Chondrocyte (in vitro differentiated cells): ENCODE data around the gene LANCL3. TPM values are rescaled to one million over a fixed set of nuclear protein-coding genes. Genes with fewer than 3 reads are reported as not detected.
"Not testable (repeated sequence)": the region's sequence is repeated elsewhere in the genome, so short reads cannot be mapped to it uniquely, and the experiment has no call there.

ENCODE experiments used
- DNase-seq: peaks from one replicate; pipeline ENCODE4 v3.0.0; 2021; ENCODE audit warnings: mixed read lengths, low spot score
- H3K27ac Mint-ChIP-seq: one replicate; pipeline ENCODE4 v1.8.0; 2021; ENCODE audit warnings: mild to moderate bottlenecking, moderate library complexity, mixed read lengths; ENCODE audit not compliant: unreplicated experiment
- H3K27me3 Mint-ChIP-seq: 2 replicates; pipeline ENCODE4 v1.8.0; 2021; ENCODE audit warnings: low read depth, mixed read lengths
- H3K36me3 Mint-ChIP-seq: 2 replicates; pipeline ENCODE4 v1.8.0; 2021; ENCODE audit warnings: low read depth, mixed read lengths
- H3K4me1 Mint-ChIP-seq: 2 replicates; pipeline ENCODE4 v1.8.0; 2021; ENCODE audit warnings: low read depth, mild to moderate bottlenecking, mixed read lengths
- H3K4me3 Mint-ChIP-seq: one replicate; pipeline ENCODE4 v1.8.0; 2021; ENCODE audit warnings: mild to moderate bottlenecking, moderate library complexity, mixed read lengths; ENCODE audit not compliant: unreplicated experiment
- H3K9me3 Mint-ChIP-seq: 2 replicates; pipeline ENCODE4 v1.8.0; 2021; ENCODE audit warnings: low read depth, mixed read lengths
- CTCF ChIP-seq: fragments of 200-600 bp; sonication (generic); IDR thresholded peaks from 2 replicates; pipeline ENCODE4 v1.5.0; 2021; ENCODE audit warnings: antibody characterized with exemption, mild to moderate bottlenecking, moderate library complexity
- total RNA-seq: library from RNA; stranded (reverse); gene quantifications from 3 replicates; pipeline ENCODE4 v1.2.1, GENCODE V29; 2021

The LANCL3 gene
- total RNA-seq, 1 donor from 2014 or later, result 0.05 TPM

- Mint-ChIP-seq H3K27ac (no peak overlapping the region), H3K4me1 (no peaks in the 10 kb centered on the region), H3K27me3 (peaks cover 5% of the 10 kb centered on the region), H3K4me3 (no peak overlapping the region), H3K9me3 (peaks cover 3% of the 10 kb centered on the region), H3K36me3 (no peaks in the 10 kb centered on the region)
- DNase-seq, result no peak
- no peak for TF ChIP-seq CTCF
Measured at GRCh38 chrX:37553476-37553875, 18.0 kb upstream of the LANCL3 start.

- DNase-seq, H3K4me1 Mint-ChIP-seq, H3K36me3 Mint-ChIP-seq, H3K27ac Mint-ChIP-seq, H3K4me3 Mint-ChIP-seq, H3K27me3 Mint-ChIP-seq: not testable (repeated sequence)
- peaks cover 16% of the 10 kb centered on the region for H3K9me3 Mint-ChIP-seq
Measured at GRCh38 chrX:37565254-37565653, 6.2 kb upstream of the LANCL3 start.

DNA sequence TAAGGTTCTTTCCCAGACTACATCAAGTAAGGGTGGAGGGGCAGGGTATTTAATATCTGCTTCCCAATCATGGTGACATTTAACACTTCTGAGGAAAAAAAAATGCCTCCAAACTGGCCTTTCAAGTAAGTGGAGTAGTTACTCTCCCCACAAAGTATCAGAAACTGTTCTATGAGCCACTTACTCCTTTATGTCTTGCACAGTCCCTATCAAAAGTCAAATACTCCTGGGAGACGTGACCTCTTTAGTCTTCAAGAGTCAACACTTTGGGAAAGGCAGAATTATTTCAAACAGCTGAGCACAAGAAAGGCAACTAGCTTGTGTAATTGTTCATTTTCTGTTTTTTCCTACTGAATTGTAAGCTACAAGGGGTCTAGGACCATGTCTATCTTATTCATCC lies 1.1 kb upstream of the LANCL3 start:
- H3K4me1 Mint-ChIP-seq, DNase-seq, H3K36me3 Mint-ChIP-seq, H3K4me3 Mint-ChIP-seq, H3K27ac Mint-ChIP-seq: not testable (repeated sequence)
- Mint-ChIP-seq H3K27me3 (peaks cover 12% of the 10 kb centered on the region), H3K9me3 (peaks cover 19% of the 10 kb centered on the region)

GRCh38 chrX:37572108-37572587 lies 687 bp downstream of the LANCL3 start:
- not testable (repeated sequence) for H3K4me1 Mint-ChIP-seq, DNase-seq, H3K36me3 Mint-ChIP-seq, H3K27ac Mint-ChIP-seq
- Mint-ChIP-seq H3K27me3 (peaks cover 16% of the 10 kb centered on the region), H3K4me3 (peak overlapping the region; percentile 50), H3K9me3 (peaks cover 16% of the 10 kb centered on the region)

GRCh38 chrX:37573121-37573520 lies 1.7 kb downstream of the LANCL3 start:
- Mint-ChIP-seq H3K27me3 (peaks cover 16% of the 10 kb centered on the region), H3K9me3 (peaks cover 12% of the 10 kb centered on the region)
- H3K27ac Mint-ChIP-seq, H3K36me3 Mint-ChIP-seq, H3K4me1 Mint-ChIP-seq, H3K4me3 Mint-ChIP-seq, DNase-seq: not testable (repeated sequence)

- TF ChIP-seq CTCF, result no peak
- Mint-ChIP-seq H3K4me1 (no peaks in the 10 kb centered on the region), H3K36me3 (no peaks in the 10 kb centered on the region), H3K4me3 (no peak overlapping the region), H3K27me3 (peaks cover 14% of the 10 kb centered on the region), H3K9me3 (peaks cover 3% of the 10 kb centered on the region), H3K27ac (no peak overlapping the region)
- DNase-seq, result no peak
Measured at GRCh38 chrX:37578045-37578444, 6.6 kb downstream of the LANCL3 start.

GRCh38 chrX:37580080-37580479 lies 8.6 kb downstream of the LANCL3 start:
- Mint-ChIP-seq H3K4me3 (no peak overlapping the region), H3K36me3 (no peaks in the 10 kb centered on the region), H3K27ac (no peak overlapping the region), H3K27me3 (peaks cover 8% of the 10 kb centered on the region), H3K4me1 (no peaks in the 10 kb centered on the region), H3K9me3 (peaks cover 4% of the 10 kb centered on the region)
- no peak for DNase-seq
- no peak for TF ChIP-seq CTCF

DNA sequence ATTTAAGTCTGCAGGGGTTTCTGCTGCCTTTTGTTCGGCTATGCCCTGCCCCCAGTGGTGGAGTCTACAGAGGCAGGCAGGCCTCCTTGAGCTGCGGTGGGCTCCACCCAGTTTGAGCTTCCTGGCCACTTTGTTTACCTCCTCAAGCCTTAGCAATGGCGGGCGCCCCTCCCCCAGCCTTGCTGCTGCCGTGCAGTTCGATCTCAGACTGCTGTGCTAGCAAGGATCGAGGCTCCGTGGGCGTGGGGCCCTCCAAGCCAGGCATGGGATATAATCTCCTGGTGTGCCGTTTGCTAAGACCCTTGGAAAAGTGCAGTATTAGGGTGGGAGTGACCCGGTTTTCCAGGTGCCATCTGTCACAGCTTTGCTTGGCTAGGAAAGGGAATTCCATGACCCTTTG lies 15.9 kb downstream of the LANCL3 start:
- not testable (repeated sequence) for H3K4me3 Mint-ChIP-seq, H3K4me1 Mint-ChIP-seq, H3K36me3 Mint-ChIP-seq, H3K9me3 Mint-ChIP-seq, H3K27ac Mint-ChIP-seq, H3K27me3 Mint-ChIP-seq
- DNase-seq, result peak; percentile 85
